GM20431 (cell line): Measurements from ENCODE around the gene NCBP2.

Source experiments
- in situ Hi-C: fragments of 300-500 bp; cut with MseI, MboI; formaldehyde crosslinking; loops from one replicate; pipeline ENCODE4 v1.15.0; 2020; ENCODE audit warnings: low sequenced_read_pairs; ENCODE audit not compliant: unreplicated experiment

Gene NCBP2

DNA sequence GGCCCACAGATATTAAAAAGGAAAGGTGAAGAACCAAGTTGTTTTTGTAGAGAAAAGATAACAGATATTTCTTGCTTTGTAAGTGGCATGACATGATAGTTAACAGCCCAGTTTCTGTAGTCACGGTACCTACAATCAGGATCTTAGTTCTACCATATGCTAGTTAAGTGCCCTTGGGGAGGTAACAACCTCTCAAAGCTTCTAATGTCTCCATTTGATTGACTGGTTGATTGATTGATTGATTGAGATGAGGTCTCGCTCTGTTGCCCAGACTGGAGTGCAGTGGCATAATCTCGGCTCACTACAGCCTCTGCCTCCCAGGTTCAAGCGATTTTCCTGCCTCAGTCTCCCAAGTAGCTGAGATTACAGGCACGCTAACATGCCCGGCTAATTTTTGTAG lies 46.1 kb downstream of the NCBP2 start:
- in situ Hi-C loops = no loop called here

DNA sequence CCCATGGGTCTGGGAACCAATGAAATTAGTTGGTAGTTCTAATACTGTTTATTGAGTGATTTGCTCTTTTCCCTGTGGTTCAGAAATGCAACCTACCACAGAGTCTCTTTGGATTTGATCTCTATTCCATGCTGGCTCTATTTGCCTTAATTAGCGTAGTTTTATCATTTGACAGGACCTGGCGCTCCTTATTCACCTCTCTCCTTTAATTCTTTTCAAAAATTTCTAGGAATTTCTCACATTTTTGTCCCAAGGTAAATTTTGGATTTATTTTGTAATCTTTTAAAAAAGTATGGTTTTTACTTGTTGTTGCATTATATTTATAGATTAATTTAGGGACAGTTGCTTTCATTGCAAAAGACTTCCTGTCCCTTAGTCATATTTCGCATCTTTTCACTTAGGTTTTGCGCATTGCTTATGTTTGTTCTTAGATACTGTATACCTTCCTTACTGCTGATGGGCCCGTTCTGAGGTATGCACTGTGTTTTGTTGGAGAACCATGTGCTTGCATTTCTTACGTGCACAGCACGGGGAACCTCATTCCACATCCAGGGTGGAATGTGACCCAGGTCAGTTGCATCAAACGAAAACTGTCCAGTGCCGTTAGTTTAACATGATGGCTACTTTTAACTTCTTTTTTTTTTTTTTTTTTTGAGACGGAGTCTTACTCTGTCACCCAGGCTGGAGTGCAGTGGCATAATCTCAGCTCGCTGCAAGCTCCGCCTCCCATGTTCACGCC lies 47.6 kb downstream of the NCBP2 start:
- in situ Hi-C loops = no loop called here

DNA sequence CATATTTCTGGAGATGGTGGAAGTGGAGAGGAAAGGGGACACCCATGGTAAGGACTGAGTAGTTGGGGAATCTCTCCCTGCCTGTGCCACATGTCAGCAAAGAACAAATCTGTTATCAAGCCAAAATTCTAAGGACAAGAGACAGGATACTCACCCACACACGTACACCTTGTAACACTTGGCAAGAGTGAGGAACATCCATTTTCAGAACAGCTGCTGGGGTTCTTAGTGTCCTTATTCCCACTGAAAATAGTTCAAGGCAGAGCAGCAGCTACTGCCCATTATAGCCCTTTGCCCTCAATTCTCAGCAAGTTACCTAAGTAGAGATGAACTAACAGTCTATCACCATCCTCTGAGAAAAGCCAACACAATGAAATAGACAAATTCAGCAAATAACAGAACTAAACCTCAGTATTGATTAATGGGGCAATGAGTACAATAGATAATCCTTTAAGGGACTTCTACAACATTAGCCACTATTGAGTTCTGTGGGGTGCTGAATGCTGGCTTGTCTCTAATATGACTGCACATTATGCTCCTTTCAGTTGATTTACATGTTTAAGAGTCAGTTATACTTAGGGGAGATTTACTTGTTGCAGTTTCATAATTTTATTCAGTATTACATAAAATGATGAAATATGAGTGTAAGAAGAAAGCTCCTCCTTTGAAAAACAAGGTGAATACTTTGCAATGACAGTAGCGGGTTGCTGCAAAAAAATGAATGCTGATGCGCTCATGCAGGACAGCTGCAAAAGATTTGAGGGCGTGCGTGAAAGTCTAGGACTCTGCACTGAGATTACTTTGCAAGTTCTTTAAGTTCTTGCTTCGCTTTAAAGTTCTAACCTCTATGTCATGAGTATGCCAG lies 52.3 kb downstream of the NCBP2 start:
- in situ Hi-C loops = no loop called here

DNA sequence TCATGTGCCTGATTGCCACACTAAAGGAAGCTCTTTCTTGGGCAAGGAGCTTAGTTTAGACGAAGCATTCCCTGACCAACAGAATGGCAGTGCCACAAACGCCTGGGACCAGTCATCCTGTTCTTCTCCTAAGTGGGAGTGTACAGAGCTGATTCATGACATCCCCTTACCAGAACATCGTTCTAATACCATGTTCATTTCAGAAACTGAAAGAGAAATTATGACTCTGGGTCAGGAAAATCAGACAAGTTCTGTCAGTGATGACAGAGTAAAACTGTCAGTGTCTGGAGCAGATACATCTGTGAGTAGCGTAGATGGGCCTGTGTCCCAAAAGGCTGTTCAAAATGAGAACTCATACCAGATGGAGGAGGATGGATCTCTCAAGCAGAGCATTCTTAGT lies 56.2 kb downstream of the NCBP2 start:
- in situ Hi-C loops = no loop called here
